LNCaP clone FGC (cell line): ENCODE data around the gene RAPGEFL1.
"Not testable (repeated sequence)": the region's sequence is repeated elsewhere in the genome, so short reads cannot be mapped to it uniquely, and the experiment has no call there.

ENCODE experiments used
- DNase-seq: peaks from one replicate; pipeline ENCODE4 v3.0.0-alpha.2; 2011; ENCODE audit warnings: low read depth
- H3K4me3 ChIP-seq: 2 replicates; pipeline ENCODE4 v1.5.1; 2011; ENCODE audit warnings: mild to moderate bottlenecking, low read depth, low read length, control low read depth
- TF ChIP-seq, protein P1 (sequence below): IDR thresholded peaks from 2 replicates; pipeline ENCODE4 v1.5.1; 2012; ENCODE audit warnings: mild to moderate bottlenecking; ENCODE audit not compliant: control insufficient read depth, insufficient read depth; ENCODE audit errors: extremely low read depth

Gene RAPGEFL1

DNA sequence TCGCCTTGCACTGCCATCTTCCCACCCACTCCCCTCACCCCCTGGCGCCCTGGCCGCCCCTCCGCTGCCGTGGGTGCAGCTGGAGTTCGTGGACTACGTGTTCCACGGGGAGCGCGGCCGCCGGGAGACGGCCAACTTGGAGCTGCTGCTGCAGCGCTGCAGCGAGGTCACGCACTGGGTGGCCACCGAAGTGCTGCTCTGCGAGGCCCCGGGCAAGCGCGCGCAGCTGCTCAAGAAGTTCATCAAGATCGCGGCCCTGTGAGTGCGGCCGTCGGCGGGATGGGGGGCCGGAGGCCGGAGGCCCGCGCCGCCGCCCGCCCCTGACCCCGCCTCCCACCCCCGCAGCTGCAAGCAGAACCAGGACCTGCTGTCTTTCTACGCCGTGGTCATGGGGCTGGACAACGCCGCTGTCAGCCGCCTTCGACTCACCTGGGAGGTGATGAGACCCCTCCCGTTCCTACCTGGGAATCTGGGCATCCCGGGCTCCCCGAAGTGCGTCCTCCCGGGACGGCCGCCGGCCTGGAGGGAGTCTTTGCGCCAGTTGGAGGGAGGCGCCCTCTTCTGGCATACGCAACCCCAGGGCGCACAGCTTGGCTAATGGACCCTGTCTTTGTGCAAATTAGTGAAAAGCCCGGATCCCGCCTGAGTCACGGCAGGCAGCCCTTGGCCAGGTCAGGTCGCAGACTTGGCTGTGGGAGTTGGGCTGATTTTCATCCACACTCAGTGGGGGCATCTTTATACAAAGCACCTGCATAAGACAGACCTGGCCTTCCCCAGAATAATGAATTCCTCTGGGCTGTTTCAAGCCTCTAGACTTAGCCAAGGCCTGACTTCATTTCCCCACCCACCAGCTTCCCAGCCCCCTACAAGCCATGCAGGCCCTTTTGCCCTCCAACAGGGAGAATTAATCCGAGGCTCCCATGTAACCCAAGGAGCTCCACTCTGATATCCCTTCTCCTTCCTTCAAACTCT is 14.3 kb downstream of the RAPGEFL1 start:
- no peak overlapping the region for H3K4me3 ChIP-seq
- no peak for DNase-seq
- TF ChIP-seq, protein P1, sequence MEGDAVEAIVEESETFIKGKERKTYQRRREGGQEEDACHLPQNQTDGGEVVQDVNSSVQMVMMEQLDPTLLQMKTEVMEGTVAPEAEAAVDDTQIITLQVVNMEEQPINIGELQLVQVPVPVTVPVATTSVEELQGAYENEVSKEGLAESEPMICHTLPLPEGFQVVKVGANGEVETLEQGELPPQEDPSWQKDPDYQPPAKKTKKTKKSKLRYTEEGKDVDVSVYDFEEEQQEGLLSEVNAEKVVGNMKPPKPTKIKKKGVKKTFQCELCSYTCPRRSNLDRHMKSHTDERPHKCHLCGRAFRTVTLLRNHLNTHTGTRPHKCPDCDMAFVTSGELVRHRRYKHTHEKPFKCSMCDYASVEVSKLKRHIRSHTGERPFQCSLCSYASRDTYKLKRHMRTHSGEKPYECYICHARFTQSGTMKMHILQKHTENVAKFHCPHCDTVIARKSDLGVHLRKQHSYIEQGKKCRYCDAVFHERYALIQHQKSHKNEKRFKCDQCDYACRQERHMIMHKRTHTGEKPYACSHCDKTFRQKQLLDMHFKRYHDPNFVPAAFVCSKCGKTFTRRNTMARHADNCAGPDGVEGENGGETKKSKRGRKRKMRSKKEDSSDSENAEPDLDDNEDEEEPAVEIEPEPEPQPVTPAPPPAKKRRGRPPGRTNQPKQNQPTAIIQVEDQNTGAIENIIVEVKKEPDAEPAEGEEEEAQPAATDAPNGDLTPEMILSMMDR: peak; percentile 39

DNA sequence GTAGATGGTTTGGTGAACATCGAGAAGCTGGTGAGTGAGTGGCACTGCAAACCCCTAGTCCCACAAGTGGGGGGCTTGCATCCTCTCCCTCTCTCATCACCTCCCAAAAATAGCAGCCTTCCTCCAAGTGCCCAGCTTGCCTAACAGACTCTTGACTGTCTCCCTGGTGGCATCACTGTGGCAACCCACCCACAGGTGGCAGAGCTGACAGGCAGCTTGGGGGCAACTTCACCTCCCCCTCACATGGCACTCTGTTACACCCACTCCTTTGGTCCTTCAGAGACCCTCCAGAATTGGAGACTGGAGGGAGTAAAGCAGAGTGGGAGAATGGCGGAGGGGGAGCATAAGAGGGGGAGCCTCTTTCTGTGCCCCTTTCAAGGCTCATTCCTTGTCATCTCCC is 15.7 kb downstream of the RAPGEFL1 start:
- no peak overlapping the region for H3K4me3 ChIP-seq
- TF ChIP-seq, protein P1: no peak
- DNase-seq: no peak

GRCh38 chr17:40194821-40195220 is 17.6 kb downstream of the RAPGEFL1 start:
- DNase-seq: no peak
- TF ChIP-seq, protein P1: no peak
- H3K4me3 ChIP-seq: no peak overlapping the region

DNA sequence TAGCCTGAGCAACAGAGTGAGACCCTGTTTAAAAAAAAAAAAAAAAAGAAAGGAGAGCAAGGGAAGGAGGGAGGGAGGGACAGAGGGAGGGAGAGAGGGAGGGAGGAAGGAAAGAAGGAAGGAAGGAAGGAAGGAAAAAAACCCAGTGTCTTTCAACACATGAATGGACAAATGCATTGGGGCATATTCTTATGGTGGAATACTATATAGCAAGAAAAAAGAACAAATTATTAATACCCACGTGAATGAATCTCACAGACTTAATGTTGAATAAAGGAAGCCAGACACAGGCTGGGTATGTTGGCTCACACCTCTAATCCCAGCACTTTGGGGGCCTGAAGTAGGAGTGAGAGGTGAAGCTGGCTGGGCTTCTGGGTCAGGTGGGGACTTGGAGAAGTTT is 20.3 kb downstream of the RAPGEFL1 start:
- TF ChIP-seq, protein P1: no peak
- H3K4me3 ChIP-seq: no peak overlapping the region
- DNase-seq: no peak

GRCh38 chr17:40197965-40198456 is 20.7 kb downstream of the RAPGEFL1 start:
- not testable (repeated sequence) for DNase-seq, H3K4me3 ChIP-seq

DNA sequence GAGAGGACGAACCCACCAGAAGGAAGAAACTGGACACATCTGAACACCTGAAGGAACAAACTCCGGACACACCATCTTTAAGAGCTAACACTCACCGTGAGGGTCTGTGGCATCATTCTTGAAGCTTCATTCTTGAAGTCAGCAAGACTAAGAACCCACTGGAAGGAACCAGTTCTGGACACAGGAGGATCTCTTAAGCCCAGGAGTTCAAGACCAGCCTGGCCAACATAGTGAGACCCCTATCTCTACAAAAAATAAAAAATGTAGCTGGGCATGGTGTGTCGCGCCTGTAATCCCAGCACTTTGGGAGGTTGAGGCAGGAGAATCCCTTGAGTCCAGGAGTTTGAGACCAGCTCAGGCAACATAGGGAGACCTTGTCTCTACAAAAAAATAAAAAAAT is 21.3 kb downstream of the RAPGEFL1 start:
- H3K4me3 ChIP-seq: no peak overlapping the region
- DNase-seq: no peak
- TF ChIP-seq, protein P1: no peak

GRCh38 chr17:40203131-40203530 is 25.9 kb downstream of the RAPGEFL1 start:
- no peak for DNase-seq
- no peak overlapping the region for H3K4me3 ChIP-seq
- TF ChIP-seq, protein P1: no peak

- DNase-seq, H3K4me3 ChIP-seq: not testable (repeated sequence)
These were observed 28.9 kb downstream of the RAPGEFL1 start for GRCh38 chr17:40206193-40206592.
